ENCODE results near the gene IZUMO4. TPM values are rescaled to one million over a fixed set of nuclear protein-coding genes. Genes with fewer than 3 reads are reported as not detected.
A peak's percentile ranks its signal among the peaks of the same experiment; 100 is the strongest.
"Not testable (repeated sequence)": the region's sequence is repeated elsewhere in the genome, so short reads cannot be mapped to it uniquely, and the experiment has no call there.

IZUMO4 gene
- total RNA-seq, 1 donor from 2014 or later = 1.7 TPM

DNA sequence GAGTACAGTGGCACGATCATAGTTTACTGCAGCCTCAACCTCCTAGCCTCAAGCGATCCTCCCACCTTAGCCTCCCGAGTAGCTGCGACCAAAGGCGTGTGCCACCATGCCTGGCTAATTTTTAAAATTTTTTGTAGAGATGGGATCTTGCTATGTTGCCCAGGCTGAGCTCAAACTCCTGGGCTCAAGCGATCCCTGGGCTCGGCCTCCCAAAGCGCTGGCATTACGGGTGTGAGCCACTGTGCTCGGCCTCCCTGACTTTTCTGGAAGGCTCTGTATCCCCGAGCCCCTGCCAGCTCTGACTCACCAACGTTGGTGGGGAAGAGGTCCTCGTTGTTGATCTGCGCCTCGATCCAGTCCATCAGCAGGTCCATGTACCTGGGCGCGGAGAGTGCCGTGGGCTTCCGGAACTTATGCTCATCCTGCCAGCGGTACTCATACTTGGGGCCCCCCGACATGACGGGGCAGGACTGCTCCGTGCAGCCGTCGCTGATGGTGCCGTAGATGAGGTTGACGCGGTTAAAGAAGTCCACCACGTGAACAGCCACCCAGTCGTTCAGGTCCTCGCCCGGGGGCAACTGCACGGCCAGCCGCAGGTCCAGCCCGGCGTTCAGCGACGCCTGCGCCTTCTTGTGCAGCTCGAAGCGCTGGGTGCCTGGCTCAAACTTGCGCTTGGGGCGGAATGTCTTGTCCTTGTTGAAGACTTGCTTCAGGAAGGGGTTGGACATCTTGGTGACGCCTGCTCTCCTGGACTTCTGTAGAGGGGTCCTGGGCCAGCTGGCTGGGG lies 18.7 kb upstream of the IZUMO4 start:
- DNase-seq = no peak
- intact Hi-C loops (cut with DNase I) = no loop called here
- ATAC-seq (ENCODE audit: poor library complexity) = no peak

- DNase-seq (no peak), ATAC-seq (ENCODE audit: poor library complexity) (no peak)
- intact Hi-C loops (cut with DNase I) = no loop called here
Observed at GRCh38 chr19:2079076-2079864, 17.4 kb upstream of the IZUMO4 start.

GRCh38 chr19:2079865-2080301 lies 16.8 kb upstream of the IZUMO4 start:
- intact Hi-C loops (cut with DNase I) = no loop called here
- DNase-seq = no peak
- ATAC-seq (ENCODE audit: poor library complexity) = no peak

GRCh38 chr19:2080336-2080988 lies 16.3 kb upstream of the IZUMO4 start:
- DNase-seq (no peak), ATAC-seq (ENCODE audit: poor library complexity) (no peak)
- intact Hi-C loops (cut with DNase I) = no loop called here

- intact Hi-C loops (cut with DNase I) = no loop called here
- peak; percentile 12 for ATAC-seq (ENCODE audit: poor library complexity)
- no peak for DNase-seq
Observed at GRCh38 chr19:2081873-2082810, 14.6 kb upstream of the IZUMO4 start.

DNA sequence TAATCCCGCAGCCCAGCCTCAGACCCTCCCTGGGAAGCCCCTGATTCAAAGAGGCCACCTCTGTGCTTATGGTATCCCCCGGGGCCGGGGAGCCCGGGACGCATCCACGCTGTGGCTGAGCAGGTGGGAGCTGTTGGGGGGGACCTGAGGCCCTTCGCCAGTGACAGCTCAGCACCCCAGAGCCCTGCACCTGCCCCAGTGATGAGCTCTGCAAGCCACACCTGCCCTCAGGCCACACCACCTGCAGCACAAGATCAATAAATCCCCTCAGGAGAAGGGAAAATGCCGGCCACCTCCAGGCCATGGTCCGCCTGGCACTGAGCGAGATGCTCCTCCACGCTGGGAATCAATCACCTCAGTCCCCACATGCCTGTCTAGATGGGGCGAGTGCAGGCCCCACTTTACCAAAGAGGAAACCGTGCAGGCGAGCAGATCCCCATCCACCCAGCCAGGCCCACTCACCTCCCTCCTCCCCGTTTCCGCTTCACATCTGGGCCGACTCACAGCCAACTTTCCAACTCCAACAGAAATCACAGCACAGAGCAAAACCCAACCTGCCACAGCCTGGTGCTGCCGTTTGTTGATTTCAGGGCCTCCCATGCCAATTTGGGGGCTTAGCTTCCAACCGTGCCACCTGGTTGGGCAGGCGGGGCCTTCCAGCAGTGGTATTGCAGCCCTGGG lies 13.4 kb upstream of the IZUMO4 start:
- intact Hi-C loops (cut with DNase I) = no loop called here
- ATAC-seq (ENCODE audit: poor library complexity) = peak; percentile 19

GRCh38 chr19:2084993-2085720 lies 11.6 kb upstream of the IZUMO4 start:
- peak; percentile 55 for ATAC-seq (ENCODE audit: poor library complexity)
- DNase-seq = peak; percentile 85
- intact Hi-C loops (cut with DNase I) = no loop called here

More for the DNA sequence above, 13.4 kb upstream of the IZUMO4 start:
- DNase-seq = no peak

DNA sequence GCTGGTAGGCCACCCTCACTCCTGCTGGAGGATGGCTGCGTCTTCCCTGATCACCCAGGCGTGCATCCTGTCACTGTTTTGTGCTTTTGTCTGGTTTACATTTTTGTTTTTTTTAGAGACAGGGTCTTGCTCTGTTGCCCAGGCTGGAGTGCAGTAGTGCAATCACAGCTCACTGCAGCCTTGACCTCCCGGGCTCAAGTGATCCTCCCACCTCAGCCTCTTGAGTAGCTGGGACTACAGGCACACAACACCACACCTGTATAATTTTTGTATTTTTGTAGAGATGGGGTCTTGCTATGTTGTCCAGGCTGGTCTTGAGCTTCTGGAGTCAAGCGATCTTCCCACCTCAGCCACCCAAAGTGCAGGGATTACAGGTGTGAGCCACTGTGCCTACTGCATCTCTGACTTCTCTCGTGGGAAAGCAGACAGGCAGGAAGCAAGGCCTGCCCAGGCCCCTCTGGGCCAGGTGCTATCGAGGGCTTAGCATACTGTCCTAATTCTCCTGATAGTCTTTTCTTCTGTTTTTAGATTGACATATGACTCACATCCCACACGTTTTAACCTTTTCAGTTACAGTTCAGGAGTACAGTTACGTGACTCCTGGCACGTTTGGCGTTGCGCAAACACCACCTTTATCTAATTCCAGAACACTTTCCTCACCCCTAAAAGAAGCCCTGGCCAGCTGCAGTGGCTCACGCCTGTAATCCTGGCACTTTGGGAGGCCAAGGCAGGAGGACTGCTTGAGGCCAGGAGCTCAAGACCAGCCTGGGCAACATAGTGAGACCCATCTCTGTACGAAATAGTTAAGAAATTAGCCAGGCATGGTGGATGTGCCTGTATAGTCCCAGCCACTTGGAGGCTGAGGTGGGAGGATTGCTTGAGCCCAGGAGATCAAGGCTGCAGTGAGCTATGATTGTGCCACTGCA lies 9.8 kb upstream of the IZUMO4 start:
- DNase-seq; intact Hi-C loops (cut with DNase I); ATAC-seq (ENCODE audit: poor library complexity): not testable (repeated sequence)

- DNase-seq = no peak
- peak; percentile 8 for ATAC-seq (ENCODE audit: poor library complexity)
- intact Hi-C loops (cut with DNase I) = no loop called here
Observed at GRCh38 chr19:2087621-2088100, 9.1 kb upstream of the IZUMO4 start.

- intact Hi-C loops (cut with DNase I) = no loop called here
- DNase-seq = no peak
Observed at GRCh38 chr19:2089001-2089711, 7.6 kb upstream of the IZUMO4 start.

GRCh38 chr19:2089727-2090053 lies 7.0 kb upstream of the IZUMO4 start:
- ATAC-seq (ENCODE audit: poor library complexity) = no peak
- intact Hi-C loops (cut with DNase I) = no loop called here
- no peak for DNase-seq

More at GRCh38 chr19:2089001-2089711, 7.6 kb upstream of the IZUMO4 start:
- ATAC-seq (ENCODE audit: poor library complexity) = no peak

DNA sequence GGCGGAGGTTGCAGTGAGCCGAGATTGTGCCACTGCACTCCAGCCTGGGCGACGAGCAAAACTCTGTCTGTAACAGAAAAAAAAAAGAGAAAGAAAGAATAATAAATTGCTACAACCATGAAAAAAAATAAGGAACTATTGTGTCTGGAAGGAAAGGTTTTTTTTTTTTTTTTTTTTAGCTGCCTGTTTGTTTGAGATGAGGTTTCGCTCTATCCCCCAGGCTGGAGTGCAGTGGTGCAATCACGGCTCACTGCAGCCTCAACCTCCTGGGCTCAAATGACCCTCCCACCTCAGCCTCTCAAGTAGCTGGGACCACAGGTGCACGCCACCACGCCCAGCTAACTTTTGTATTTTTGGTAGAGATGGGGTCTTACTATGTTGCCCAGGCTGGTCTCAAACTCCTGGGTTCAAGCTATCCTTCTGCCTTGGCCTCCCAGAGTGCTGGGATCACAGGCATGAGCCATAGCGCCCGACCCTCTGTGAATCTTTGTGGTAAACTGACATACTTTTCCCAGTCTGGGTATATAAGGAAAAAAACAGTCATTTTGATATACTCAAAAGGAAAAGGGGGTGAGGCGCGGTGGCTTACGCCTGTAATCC lies 4.7 kb upstream of the IZUMO4 start:
- ATAC-seq (ENCODE audit: poor library complexity); DNase-seq; intact Hi-C loops (cut with DNase I): not testable (repeated sequence)

GRCh38 chr19:2096034-2096479 lies 658 bp upstream of the IZUMO4 start, which contains the start of gene MOB3A:
TSS of gene MOB3A (minus strand) at chr19:2096326. CDS start at chr19:2078560, 17,766 bp downstream.
- intact Hi-C loops (cut with DNase I) = no loop called here
- ATAC-seq (ENCODE audit: poor library complexity) (peak; percentile 80), DNase-seq (peak; percentile 95)

GRCh38 chr19:2097203-2097885 lies 629 bp downstream of the IZUMO4 start:
- ATAC-seq (ENCODE audit: poor library complexity) (no peak), DNase-seq (no peak)
- intact Hi-C loops (cut with DNase I) = no loop called here

Data from Right ventricle myocardium superior (tissue), 1 donor.